HepG2 (cell line): ENCODE results near the gene RARG. TPM values are rescaled to one million over a fixed set of nuclear protein-coding genes. Genes with fewer than 3 reads are reported as not detected.

Source experiments
- ATAC-seq: fragments of 200-7000 bp; cut with Tn5 transposase; 3 replicates; pipeline ENCODE4 v1.9.1; 2020; ENCODE audit warnings: mild to moderate bottlenecking, moderate library complexity
- BruUV-seq: library from RNA; stranded (reverse); fragments of 400-500 nt; replicated peaks from 2 replicates; lab custom pipeline; 2021; lab: Mats Ljungman, UMichigan
- CTCF ChIA-PET: fragments of 300-600 bp; formaldehyde crosslinking; extraction: SDS; loops from one replicate; lab custom pipeline; 2021; ENCODE audit warnings: low total read pairs, inconsistent platforms, low intra/inter-chr PET ratio; lab: Yijun Ruan, JAX
- POLR2A ChIA-PET: fragments of 350-600 bp; sonication (Branson Sonifier 250); formaldehyde crosslinking; loops from one replicate; lab custom pipeline; 2020; ENCODE audit warnings: antibody characterized with exemption, inconsistent platforms; lab: Yijun Ruan, JAX
- DNase-seq: peaks from one replicate; pipeline ENCODE4 v3.0.0-alpha.2; 2015; ENCODE audit warnings: low spot score
- FAIRE-seq: peaks from 3 replicates; lab custom pipeline; 2011; peaks lifted over from hg19 to GRCh38; lab: Jason Lieb, UNC
- H2AFZ ChIP-seq: one replicate; pipeline ENCODE4 v1.6.1; 2011; ENCODE audit warnings: low read length, inconsistent platforms
- H3K27ac ChIP-seq: fragments of 300-600 bp; 3 replicates; pipeline ENCODE4 v1.8.0; 2011; ENCODE audit warnings: mixed run types, mild to moderate bottlenecking, mixed read lengths, low read length, inconsistent platforms; ENCODE audit not compliant: insufficient read depth; ENCODE audit errors: extremely low read length
- H3K27me3 ChIP-seq, 2 experiments: fragments of 200-600 bp in 1 of 2; 2 replicates in 1 of 2; 3 replicates in 1 of 2; pipeline versions ENCODE4 v1.6.0 to v1.8.0; 2011; ENCODE audit warnings: low read length in 2 of 2, mild to moderate bottlenecking in 2 of 2, moderate library complexity in 2 of 2, inconsistent platforms in 1 of 2; ENCODE audit not compliant: insufficient read depth in 2 of 2, control insufficient read depth in 1 of 2
- H3K36me3 ChIP-seq, 2 experiments: fragments of 200-600 bp in 1 of 2; replicated peaks in 1 of 2; 2 replicates in 1 of 2; 3 replicates in 1 of 2; pipeline versions ENCODE4 v1.5.1 to v1.8.0; 2011; ENCODE audit warnings: low read length in 2 of 2, inconsistent platforms in 1 of 2; ENCODE audit not compliant: insufficient read depth in 2 of 2, control insufficient read depth in 1 of 2
- H3K4me1 ChIP-seq: 2 replicates; pipeline ENCODE4 v1.5.1; 2012; ENCODE audit warnings: low read length, inconsistent platforms; ENCODE audit not compliant: insufficient read depth
- H3K4me2 ChIP-seq: 2 replicates; pipeline ENCODE4 v1.6.0; 2011; ENCODE audit warnings: low read depth, low read length, inconsistent platforms
- H3K4me3 ChIP-seq, 3 experiments: fragments of 200-600 bp in 1 of 3; sonication (generic), shearing (Covaris generic) in 1 of 3; replicated peaks in 1 of 3; 2 replicates each; pipeline ENCODE4 v1.5.1; 2011 to 2016; ENCODE audit warnings: low read length in 3 of 3, inconsistent platforms in 2 of 3, low read depth in 2 of 3, mild to moderate bottlenecking in 2 of 3, control low read depth in 1 of 3, mixed read lengths in 1 of 3; ENCODE audit not compliant: insufficient read depth in 1 of 3
- H3K79me2 ChIP-seq: one replicate; pipeline ENCODE4 v1.6.1; 2011; ENCODE audit warnings: low read length, inconsistent platforms; ENCODE audit not compliant: insufficient read depth
- H3K9ac ChIP-seq: 2 replicates; pipeline ENCODE4 v1.6.0; 2011; ENCODE audit warnings: mild to moderate bottlenecking, low read depth, low read length, inconsistent platforms; ENCODE audit not compliant: insufficient read depth
- H3K9me3 ChIP-seq: 2 replicates; pipeline ENCODE4 v1.5.1; 2012; ENCODE audit warnings: mild to moderate bottlenecking, low read length
- H4K20me1 ChIP-seq: 2 replicates; pipeline ENCODE4 v1.6.0; 2011; ENCODE audit warnings: inconsistent platforms, mild to moderate bottlenecking, low read length, moderate library complexity; ENCODE audit not compliant: insufficient read depth
- CEBPB ChIP-seq: IDR thresholded peaks from 2 replicates; pipeline ENCODE4 v1.6.1; 2011; ENCODE audit warnings: low read depth, low read length, improper control_type of control experiment, borderline replicate concordance
- HMG20B ChIP-seq: conservative IDR thresholded peaks from 2 replicates; pipeline ENCODE4 v1.6.1; 2016; ENCODE audit warnings: missing genetic modification reagents, missing compliant biosample characterization
- PCBP1 ChIP-seq: fragments of 200-400 bp; formaldehyde crosslinking; IDR thresholded peaks from 2 replicates; pipeline ENCODE4 v1.6.1; 2017; ENCODE audit warnings: mild to moderate bottlenecking, low read depth, low read length, borderline replicate concordance
- PHF5A ChIP-seq: IDR thresholded peaks from one replicate; pipeline ENCODE4 v1.6.1; 2018; ENCODE audit warnings: low read depth, missing genetic modification reagents; ENCODE audit not compliant: unreplicated experiment
- SRY ChIP-seq: sonication (generic); formaldehyde crosslinking; IDR thresholded peaks from 2 replicates; pipeline ENCODE4 v1.8.0; 2022; ENCODE audit warnings: mild to moderate bottlenecking, missing genetic modification reagents
- ZNF558 ChIP-seq: sonication (generic); formaldehyde crosslinking; IDR thresholded peaks from 2 replicates; pipeline ENCODE4 v1.9.0; 2022; ENCODE audit warnings: mild to moderate bottlenecking, missing genetic modification reagents, borderline replicate concordance
- ZNF598 ChIP-seq: sonication (generic); formaldehyde crosslinking; IDR thresholded peaks from 2 replicates; pipeline ENCODE4 v1.5.1; 2020; ENCODE audit warnings: mild to moderate bottlenecking, missing genetic modification reagents, borderline replicate concordance
- ZNF724P ChIP-seq: sonication (generic); formaldehyde crosslinking; IDR thresholded peaks from 2 replicates; pipeline ENCODE4 v1.8.0; 2022; ENCODE audit warnings: missing genetic modification reagents, borderline replicate concordance
- ZNF749 ChIP-seq: sonication (generic); formaldehyde crosslinking; IDR thresholded peaks from 2 replicates; pipeline ENCODE4 v1.8.0; 2022; ENCODE audit warnings: mild to moderate bottlenecking, missing genetic modification reagents, moderate library complexity, borderline replicate concordance
- ZNF781 ChIP-seq: sonication (generic); formaldehyde crosslinking; IDR thresholded peaks from 2 replicates; pipeline ENCODE4 v1.5.1; 2020; ENCODE audit warnings: borderline replicate concordance, mild to moderate bottlenecking, missing genetic modification reagents; ENCODE audit errors: not compliant biosample characterization
- WGBS: methylation state at CpG from one replicate; pipeline ENCODE4 v1.1.6; 2017; ENCODE audit warnings: low lambda C conversion rate; 5-methylcytosine and 5-hydroxymethylcytosine counted together
- in situ Hi-C: cut with HindIII; loops from 2 replicates; pipeline ENCODE4 v1.10.0; 2017; ENCODE audit warnings: low pct_unique_long_range_greater_than_20kb; ENCODE audit not compliant: extremely low pct_ligation_motif_present
- intact Hi-C: fragments of 100-400 bp; cut with micrococcal nuclease; formaldehyde crosslinking; loops from one replicate; pipeline ENCODE4 v1.10.0; 2022; ENCODE audit not compliant: unreplicated experiment
- polyA plus RNA-seq, 8 experiments: library from polyadenylated mRNA; depleted of rRNA in 3 of 8; stranded (reverse) in 7 of 8; unstranded in 1 of 8; fragments of >200 nt; fragmentation: Illumina TruSeq in 4 of 8; extraction: Trizol in 4 of 8; gene quantifications; 2 replicates each; pipeline versions ENCODE4 v1.2.1 to v1.2.3, GENCODE V29; 2011 to 2016; ENCODE audit warnings: low read depth in 4 of 8, missing spikeins in 1 of 8, mixed read lengths in 1 of 8; ENCODE audit not compliant: insufficient read depth in 1 of 8
- total RNA-seq, 5 experiments: library from RNA; depleted of rRNA; stranded (reverse); fragments of >200 nt; fragmentation: Illumina TruSeq; extraction: Trizol; gene quantifications; 2 replicates each; pipeline ENCODE4 v1.2.3, GENCODE V29; 2016; ENCODE audit warnings: low read depth in 1 of 5
- TF ChIP-seq, protein P1 (sequence below): sonication (generic); formaldehyde crosslinking; IDR thresholded peaks from 2 replicates; pipeline ENCODE4 v1.4.0; 2020; ENCODE audit warnings: missing genetic modification reagents, borderline replicate concordance
- TF ChIP-seq, protein P2 (sequence below): sonication (generic); formaldehyde crosslinking; IDR thresholded peaks from 2 replicates; pipeline ENCODE4 v1.5.0; 2020; ENCODE audit warnings: mild to moderate bottlenecking, missing genetic modification reagents
- TF ChIP-seq, protein P3 (sequence below): sonication (generic); formaldehyde crosslinking; conservative IDR thresholded peaks from 2 replicates; pipeline ENCODE4 v1.4.0; 2020; ENCODE audit warnings: mild to moderate bottlenecking, missing genetic modification reagents, moderate library complexity
- TF ChIP-seq, protein P4 (sequence below): sonication (generic); formaldehyde crosslinking; IDR thresholded peaks from 2 replicates; pipeline ENCODE4 v1.5.0; 2020; ENCODE audit warnings: missing genetic modification reagents, mild to moderate bottlenecking, borderline replicate concordance
- TF ChIP-seq, protein P5 (sequence below): sonication (generic); formaldehyde crosslinking; IDR thresholded peaks from 2 replicates; pipeline ENCODE4 v1.4.0; 2020; ENCODE audit warnings: missing genetic modification reagents

RARG gene
- total and polyA plus RNA-seq, 2 of the 13 experiments (the other 11 are each of a cell fraction or from before 2014, with no cell fraction given) = 0.77 to 1.5 TPM

DNA sequence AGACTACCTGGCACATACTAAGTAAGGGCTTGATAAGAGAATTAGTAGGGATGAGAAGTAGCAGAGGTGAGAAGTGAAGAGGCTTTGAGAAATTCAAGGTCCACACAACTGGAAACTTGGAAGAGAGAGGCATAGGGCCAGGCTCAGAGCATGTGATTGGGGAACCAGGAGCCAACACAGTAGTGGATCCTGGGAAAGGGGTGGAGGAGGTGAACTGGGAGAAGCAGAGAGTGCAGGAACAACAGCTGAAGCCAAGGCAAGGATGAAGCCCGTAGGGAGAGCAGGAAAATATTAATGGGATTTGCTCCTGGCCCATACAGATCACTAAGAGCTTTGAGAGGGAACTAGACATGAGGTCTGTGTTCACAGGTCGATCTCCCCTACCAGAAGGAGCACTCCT, 23.6 kb downstream of the RARG start:
- no peak overlapping the region for H3K4me3 ChIP-seq
- no peaks in the 10 kb centered on the region for H4K20me1 ChIP-seq
- DNase-seq (no peak), ATAC-seq (no peak), FAIRE-seq (no peak)
- H2AFZ ChIP-seq = no peak overlapping the region
- WGBS = 25% methylated on average over 2 of the region's 2 CpGs
- H3K4me2 ChIP-seq = no peak overlapping the region
- in situ Hi-C loops = no loop called here
- CTCF ChIA-PET = no interaction called here
- H3K27ac ChIP-seq = no peak overlapping the region
- H3K4me1 ChIP-seq = peaks cover 26% of the 10 kb centered on the region
- intact Hi-C loops = no loop called here
- no TSS peak for BruUV-seq
- peaks cover 2 to 15% of the 10 kb centered on the region in 2 experiments; a peak in 3 of 5 replicates for H3K27me3 ChIP-seq
- no peaks in the 10 kb centered on the region for H3K79me2 ChIP-seq
- H3K36me3 ChIP-seq = no peaks in the 10 kb centered on the region
- POLR2A ChIA-PET = interaction anchor here (1.1 kb wide), 1 partner anchor 21 kb away, joined by 5 read pairs; no protein-coding TSS in a partner anchor
- H3K9me3 ChIP-seq = no peaks in the 10 kb centered on the region
- no peak overlapping the region for H3K9ac ChIP-seq
- no peak for TF ChIP-seq ZNF749
- TF ChIP-seq, protein P1, sequence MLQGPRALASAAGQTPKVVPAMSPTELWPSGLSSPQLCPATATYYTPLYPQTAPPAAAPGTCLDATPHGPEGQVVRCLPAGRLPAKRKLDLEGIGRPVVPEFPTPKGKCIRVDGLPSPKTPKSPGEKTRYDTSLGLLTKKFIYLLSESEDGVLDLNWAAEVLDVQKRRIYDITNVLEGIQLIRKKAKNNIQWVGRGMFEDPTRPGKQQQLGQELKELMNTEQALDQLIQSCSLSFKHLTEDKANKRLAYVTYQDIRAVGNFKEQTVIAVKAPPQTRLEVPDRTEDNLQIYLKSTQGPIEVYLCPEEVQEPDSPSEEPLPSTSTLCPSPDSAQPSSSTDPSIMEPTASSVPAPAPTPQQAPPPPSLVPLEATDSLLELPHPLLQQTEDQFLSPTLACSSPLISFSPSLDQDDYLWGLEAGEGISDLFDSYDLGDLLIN (CRISPR knock-in tag) = no peak
- TF ChIP-seq HMG20B (CRISPR knock-in tag) = no peak
- TF ChIP-seq, protein P2, sequence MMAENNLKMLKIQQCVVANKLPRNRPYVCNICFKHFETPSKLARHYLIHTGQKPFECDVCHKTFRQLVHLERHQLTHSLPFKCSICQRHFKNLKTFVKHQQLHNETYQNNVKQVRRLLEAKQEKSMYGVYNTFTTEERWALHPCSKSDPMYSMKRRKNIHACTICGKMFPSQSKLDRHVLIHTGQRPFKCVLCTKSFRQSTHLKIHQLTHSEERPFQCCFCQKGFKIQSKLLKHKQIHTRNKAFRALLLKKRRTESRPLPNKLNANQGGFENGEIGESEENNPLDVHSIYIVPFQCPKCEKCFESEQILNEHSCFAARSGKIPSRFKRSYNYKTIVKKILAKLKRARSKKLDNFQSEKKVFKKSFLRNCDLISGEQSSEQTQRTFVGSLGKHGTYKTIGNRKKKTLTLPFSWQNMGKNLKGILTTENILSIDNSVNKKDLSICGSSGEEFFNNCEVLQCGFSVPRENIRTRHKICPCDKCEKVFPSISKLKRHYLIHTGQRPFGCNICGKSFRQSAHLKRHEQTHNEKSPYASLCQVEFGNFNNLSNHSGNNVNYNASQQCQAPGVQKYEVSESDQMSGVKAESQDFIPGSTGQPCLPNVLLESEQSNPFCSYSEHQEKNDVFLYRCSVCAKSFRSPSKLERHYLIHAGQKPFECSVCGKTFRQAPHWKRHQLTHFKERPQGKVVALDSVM = no peak
- TF ChIP-seq PHF5A (CRISPR knock-in tag) = no peak
- TF ChIP-seq CEBPB = no peak
- no peak for TF ChIP-seq PCBP1
- TF ChIP-seq, protein P3, sequence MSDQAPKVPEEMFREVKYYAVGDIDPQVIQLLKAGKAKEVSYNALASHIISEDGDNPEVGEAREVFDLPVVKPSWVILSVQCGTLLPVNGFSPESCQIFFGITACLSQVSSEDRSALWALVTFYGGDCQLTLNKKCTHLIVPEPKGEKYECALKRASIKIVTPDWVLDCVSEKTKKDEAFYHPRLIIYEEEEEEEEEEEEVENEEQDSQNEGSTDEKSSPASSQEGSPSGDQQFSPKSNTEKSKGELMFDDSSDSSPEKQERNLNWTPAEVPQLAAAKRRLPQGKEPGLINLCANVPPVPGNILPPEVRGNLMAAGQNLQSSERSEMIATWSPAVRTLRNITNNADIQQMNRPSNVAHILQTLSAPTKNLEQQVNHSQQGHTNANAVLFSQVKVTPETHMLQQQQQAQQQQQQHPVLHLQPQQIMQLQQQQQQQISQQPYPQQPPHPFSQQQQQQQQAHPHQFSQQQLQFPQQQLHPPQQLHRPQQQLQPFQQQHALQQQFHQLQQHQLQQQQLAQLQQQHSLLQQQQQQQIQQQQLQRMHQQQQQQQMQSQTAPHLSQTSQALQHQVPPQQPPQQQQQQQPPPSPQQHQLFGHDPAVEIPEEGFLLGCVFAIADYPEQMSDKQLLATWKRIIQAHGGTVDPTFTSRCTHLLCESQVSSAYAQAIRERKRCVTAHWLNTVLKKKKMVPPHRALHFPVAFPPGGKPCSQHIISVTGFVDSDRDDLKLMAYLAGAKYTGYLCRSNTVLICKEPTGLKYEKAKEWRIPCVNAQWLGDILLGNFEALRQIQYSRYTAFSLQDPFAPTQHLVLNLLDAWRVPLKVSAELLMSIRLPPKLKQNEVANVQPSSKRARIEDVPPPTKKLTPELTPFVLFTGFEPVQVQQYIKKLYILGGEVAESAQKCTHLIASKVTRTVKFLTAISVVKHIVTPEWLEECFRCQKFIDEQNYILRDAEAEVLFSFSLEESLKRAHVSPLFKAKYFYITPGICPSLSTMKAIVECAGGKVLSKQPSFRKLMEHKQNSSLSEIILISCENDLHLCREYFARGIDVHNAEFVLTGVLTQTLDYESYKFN (CRISPR knock-in tag) = no peak
- TF ChIP-seq, protein P4, sequence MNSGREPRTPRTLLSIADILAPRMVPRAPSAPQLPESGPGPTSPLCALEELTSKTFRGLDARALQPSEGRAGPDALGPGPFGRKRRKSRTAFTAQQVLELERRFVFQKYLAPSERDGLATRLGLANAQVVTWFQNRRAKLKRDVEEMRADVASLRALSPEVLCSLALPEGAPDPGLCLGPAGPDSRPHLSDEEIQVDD (CRISPR knock-in tag) = no peak
- TF ChIP-seq ZNF724P (CRISPR knock-in tag) = no peak
- TF ChIP-seq ZNF781 (CRISPR knock-in tag) = no peak
- TF ChIP-seq SRY (CRISPR knock-in tag) = no peak
- TF ChIP-seq, protein P5, sequence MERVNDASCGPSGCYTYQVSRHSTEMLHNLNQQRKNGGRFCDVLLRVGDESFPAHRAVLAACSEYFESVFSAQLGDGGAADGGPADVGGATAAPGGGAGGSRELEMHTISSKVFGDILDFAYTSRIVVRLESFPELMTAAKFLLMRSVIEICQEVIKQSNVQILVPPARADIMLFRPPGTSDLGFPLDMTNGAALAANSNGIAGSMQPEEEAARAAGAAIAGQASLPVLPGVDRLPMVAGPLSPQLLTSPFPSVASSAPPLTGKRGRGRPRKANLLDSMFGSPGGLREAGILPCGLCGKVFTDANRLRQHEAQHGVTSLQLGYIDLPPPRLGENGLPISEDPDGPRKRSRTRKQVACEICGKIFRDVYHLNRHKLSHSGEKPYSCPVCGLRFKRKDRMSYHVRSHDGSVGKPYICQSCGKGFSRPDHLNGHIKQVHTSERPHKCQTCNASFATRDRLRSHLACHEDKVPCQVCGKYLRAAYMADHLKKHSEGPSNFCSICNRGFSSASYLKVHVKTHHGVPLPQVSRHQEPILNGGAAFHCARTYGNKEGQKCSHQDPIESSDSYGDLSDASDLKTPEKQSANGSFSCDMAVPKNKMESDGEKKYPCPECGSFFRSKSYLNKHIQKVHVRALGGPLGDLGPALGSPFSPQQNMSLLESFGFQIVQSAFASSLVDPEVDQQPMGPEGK (CRISPR knock-in tag) = no peak
- no peak for TF ChIP-seq ZNF598 (CRISPR knock-in tag)
- no peak for TF ChIP-seq ZNF558 (CRISPR knock-in tag)
